Cardiac septum (tissue), 1 donor: ENCODE data around the gene NUFIP2. TPM values are rescaled to one million over a fixed set of nuclear protein-coding genes. Genes with fewer than 3 reads are reported as not detected.

ENCODE experiments used
- DNase-seq: peaks from one replicate; pipeline ENCODE4 v3.0.0-alpha.2; 2020; ENCODE audit warnings: low spot score
- intact Hi-C: fragments of 100-400 bp; cut with DNase I; formaldehyde crosslinking; loops from one replicate; pipeline ENCODE4 v1.14.0; 2022
- total RNA-seq: library from RNA; stranded (reverse); fragmentation: NEBNext Ultra II Directional; extraction: Animal tissue kit (Norgen Biotek cat#: 25700); gene quantifications from one replicate; pipeline ENCODE4 v1.2.1, GENCODE V29; 2021
- donor health status: DM: no; HTN: no; CAD: no.

NUFIP2 gene
- total RNA-seq, 1 donor from 2014 or later, result 39.2 TPM

DNA sequence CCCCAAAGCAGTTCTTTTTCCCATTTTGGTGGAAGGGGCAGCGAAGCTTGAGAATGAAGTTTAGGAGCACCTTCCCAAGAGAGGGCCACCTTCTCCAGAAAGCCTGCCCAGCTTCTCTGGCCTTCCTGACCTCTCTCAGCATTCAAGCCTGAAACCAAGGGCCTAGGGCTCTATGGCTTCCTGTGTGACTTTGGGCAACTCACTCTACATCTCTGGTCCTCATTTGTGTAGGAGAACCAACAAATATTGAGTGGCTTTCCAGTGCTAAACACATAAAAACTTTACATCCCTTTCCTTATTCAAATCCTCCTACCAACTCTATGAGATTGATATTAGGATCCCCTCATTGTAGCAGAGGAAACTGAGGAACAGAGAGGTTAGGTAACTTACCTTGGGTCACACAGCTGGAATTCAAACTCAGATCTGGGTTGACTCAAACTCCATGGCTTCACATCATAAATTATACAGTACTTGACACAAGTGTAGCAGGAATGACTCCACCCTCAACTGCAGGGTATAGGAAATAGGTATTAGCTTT, 81.8 kb downstream of the NUFIP2 start:
- intact Hi-C loops, result loop anchor here (10.0 kb wide), 1 partner anchor 83 kb away; the partner anchor contains the start of gene NUFIP2
- no peak for DNase-seq

- intact Hi-C loops, result loop anchor here (10.0 kb wide), 1 partner anchor 84 kb away; the partner anchor contains the start of gene NUFIP2
Measured at GRCh38 chr17:29210879-29211278, 83.1 kb downstream of the NUFIP2 start.

GRCh38 chr17:29209073-29209472, 84.9 kb downstream of the NUFIP2 start:
- no peak for DNase-seq
- intact Hi-C loops, result no loop called here

More at GRCh38 chr17:29210879-29211278, 83.1 kb downstream of the NUFIP2 start:
- no peak for DNase-seq

DNA sequence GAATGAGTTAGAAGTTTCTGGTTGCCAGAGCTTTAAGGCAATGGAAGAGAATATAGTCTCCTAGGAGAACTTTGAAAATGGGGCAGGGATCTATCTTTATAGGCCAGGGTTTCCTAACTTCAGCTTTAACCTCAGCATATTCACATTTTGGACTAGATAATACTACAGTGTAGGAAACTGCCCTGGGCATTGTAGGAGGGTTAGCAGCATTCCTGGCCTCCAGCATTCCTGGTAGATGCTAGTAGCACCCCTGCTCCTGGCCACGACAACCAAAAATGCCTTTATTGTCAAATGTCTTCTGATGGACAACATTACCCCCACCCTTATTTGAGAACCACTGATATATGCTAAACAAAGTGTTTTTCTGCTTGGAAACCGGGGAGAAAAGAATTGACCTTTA, 86.0 kb downstream of the NUFIP2 start:
- no peak for DNase-seq
- intact Hi-C loops, result no loop called here

Other genes starting within 250 kb of the NUFIP2 start
- 317 TPM for gene MYO18A, start 113.8 kb downstream of the NUFIP2 start, total RNA-seq
- not detected for gene CRYBA1, start 47.3 kb downstream of the NUFIP2 start, total RNA-seq
- gene TAOK1, start 96.2 kb upstream of the NUFIP2 start, total RNA-seq, result 64.8 TPM